Testis (tissue), 3 donors: ENCODE measurements around the gene ANKRD40CL. TPM values are rescaled to one million over a fixed set of nuclear protein-coding genes. Genes with fewer than 3 reads are reported as not detected.

Source experiments
- DNase-seq: peaks from one replicate; pipeline ENCODE4 v3.0.0-alpha.2; 2019
- H3K27ac ChIP-seq, 2 donors: fragments of 200-600 bp; sonication (generic); one replicate each; pipeline ENCODE4 v1.5.1; 2019
- H3K27me3 ChIP-seq: fragments of 200-600 bp; sonication (generic); one replicate; pipeline ENCODE4 v1.5.1; 2019
- H3K36me3 ChIP-seq: fragments of 200-600 bp; sonication (generic); one replicate; pipeline ENCODE4 v1.5.1; 2017; ENCODE audit warnings: low read depth; ENCODE audit errors: missing control alignments
- H3K4me1 ChIP-seq: fragments of 200-600 bp; sonication (generic); one replicate; pipeline ENCODE4 v1.5.1; 2019
- H3K4me3 ChIP-seq, 2 donors: fragments of 200-600 bp; sonication (generic); one replicate each; pipeline ENCODE4 v1.5.1; 2017 to 2019
- H3K9me3 ChIP-seq: fragments of 200-600 bp; sonication (generic); one replicate; pipeline ENCODE4 v1.5.1; 2017
- CTCF ChIP-seq, 3 experiments: fragments of 450-650 bp in 2 of 3; fragments of 200-600 bp in 1 of 3; sonication (generic) in 1 of 3; IDR thresholded peaks; one replicate each; pipeline ENCODE4 v1.5.1; 2016 to 2019; ENCODE audit warnings: antibody characterized with exemption in 3 of 3, mild to moderate bottlenecking in 2 of 3, moderate library complexity in 1 of 3
- POLR2A ChIP-seq: fragments of 450-650 bp; IDR thresholded peaks from one replicate; pipeline ENCODE4 v1.6.1; 2017; ENCODE audit warnings: antibody characterized with exemption, mild to moderate bottlenecking, moderate library complexity
- WGBS, 2 donors: methylation state at CpG; one replicate each; pipeline ENCODE4 v1.1.5; 2018; 5-methylcytosine and 5-hydroxymethylcytosine counted together
- intact Hi-C: fragments of 100-400 bp; cut with DNase I; formaldehyde crosslinking; loops from one replicate; pipeline ENCODE4 v1.15.1; 2023; ENCODE audit warnings: low total_unique reads
- polyA plus RNA-seq: library from polyadenylated mRNA; stranded (reverse); fragments of 350-450 nt; fragmentation: Illumina TruSeq; extraction: RNeasy Lipid Tissue Mini Kit (QIAGEN cat#74804); gene quantifications from one replicate; pipeline ENCODE4 v1.2.3, GENCODE V29; 2014; ENCODE audit warnings: low read depth, low replicate concordance; ENCODE audit not compliant: insufficient read depth
- total RNA-seq, 2 donors: library from RNA; depleted of rRNA; stranded (reverse); fragments of >200 nt; gene quantifications; one replicate each; pipeline ENCODE4 v1.2.3, GENCODE V29; 2016

Gene ANKRD40CL
- total and polyA plus RNA-seq, 3 donors from 2014 or later = not detected

GRCh38 chr17:50765454-50766221, 1.7 kb downstream of the ANKRD40CL start:
- H3K4me3 ChIP-seq = no peak overlapping the region
- no peaks in the 10 kb centered on the region for H3K4me1 ChIP-seq
- H3K9me3 ChIP-seq = no peaks in the 10 kb centered on the region
- no peak for DNase-seq
- H3K27ac ChIP-seq = no peak overlapping the region
- H3K36me3 ChIP-seq = no peaks in the 10 kb centered on the region
- intact Hi-C loops = no loop called here
- 50 to 75% methylated on average over 6 to 9 of the region's 9 CpGs for WGBS, 2 donors
- TF ChIP-seq CTCF (IDR thresholded peaks at IDR 0.05) = no peak
- no peak for TF ChIP-seq POLR2A
- no peaks in the 10 kb centered on the region for H3K27me3 ChIP-seq

GRCh38 chr17:50764734-50765149, 2.6 kb downstream of the ANKRD40CL start:
- H3K27me3 ChIP-seq = no peaks in the 10 kb centered on the region
- H3K27ac ChIP-seq = no peak overlapping the region
- intact Hi-C loops = no loop called here
- no peak for TF ChIP-seq POLR2A
- no peak for TF ChIP-seq CTCF (IDR thresholded peaks at IDR 0.05)
- no peak for DNase-seq
- H3K36me3 ChIP-seq = no peaks in the 10 kb centered on the region
- 79 to 80% methylated on average over 2 of the region's 2 CpGs for WGBS, 2 donors
- no peaks in the 10 kb centered on the region for H3K4me1 ChIP-seq
- no peak overlapping the region for H3K4me3 ChIP-seq
- H3K9me3 ChIP-seq = no peaks in the 10 kb centered on the region

- WGBS, 2 donors = 69 to 88% methylated on average over 2 of the region's 2 CpGs
- no peak overlapping the region for H3K27ac ChIP-seq
- no peak for TF ChIP-seq POLR2A
- DNase-seq = no peak
- no peaks in the 10 kb centered on the region for H3K36me3 ChIP-seq
- H3K9me3 ChIP-seq = no peaks in the 10 kb centered on the region
- intact Hi-C loops = no loop called here
- H3K4me3 ChIP-seq = no peak overlapping the region
- H3K27me3 ChIP-seq = no peaks in the 10 kb centered on the region
- H3K4me1 ChIP-seq = no peaks in the 10 kb centered on the region
Observed at GRCh38 chr17:50763716-50764475, 3.4 kb downstream of the ANKRD40CL start.

GRCh38 chr17:50762177-50762576, 5.1 kb downstream of the ANKRD40CL start:
- no peak for DNase-seq
- intact Hi-C loops = no loop called here
- no peak for TF ChIP-seq CTCF (IDR thresholded peaks at IDR 0.05)
- no peak for TF ChIP-seq POLR2A
- Histone ChIP-seq H3K27me3 (no peaks in the 10 kb centered on the region), H3K27ac (no peak overlapping the region), H3K36me3 (no peaks in the 10 kb centered on the region), H3K9me3 (no peaks in the 10 kb centered on the region), H3K4me1 (peaks cover 2% of the 10 kb centered on the region), H3K4me3 (no peak overlapping the region)
- WGBS, 2 donors = 86 to 94% methylated on average over 2 of the region's 2 CpGs

- WGBS, 2 donors = 69 to 74% methylated on average over 9 of the region's 9 CpGs
- no peak for DNase-seq
- Histone ChIP-seq H3K4me1 (peaks cover 4% of the 10 kb centered on the region), H3K9me3 (no peaks in the 10 kb centered on the region), H3K36me3 (no peaks in the 10 kb centered on the region), H3K4me3 (no peak overlapping the region), H3K27me3 (no peaks in the 10 kb centered on the region), H3K27ac (no peak overlapping the region)
- TF ChIP-seq CTCF (IDR thresholded peaks at IDR 0.05) (no peak), POLR2A (no peak)
- intact Hi-C loops = no loop called here
Observed at GRCh38 chr17:50758989-50759544, 8.3 kb downstream of the ANKRD40CL start.
